ENCODE results near the gene SERPINE3.

Gene SERPINE3

DNA sequence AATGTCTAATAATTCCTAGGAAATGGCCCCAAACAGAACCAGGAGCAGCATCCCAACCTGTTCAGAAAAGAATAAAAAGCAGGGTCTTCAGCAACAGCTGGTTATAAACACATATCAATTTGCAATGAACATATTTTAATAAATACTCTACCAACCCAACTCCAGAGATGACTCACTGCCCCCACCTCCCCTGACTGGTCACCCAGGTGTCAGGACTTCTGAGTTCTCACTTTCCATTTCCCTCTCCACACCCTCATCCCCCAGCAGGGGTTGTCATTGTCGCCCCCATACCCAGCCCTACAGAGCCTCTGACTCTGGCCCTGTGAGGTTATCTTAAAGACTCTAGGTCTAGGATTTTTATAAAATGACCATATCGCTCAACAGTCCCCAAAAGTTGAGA, 6.9 kb downstream of the SERPINE3 start:
- no peak overlapping the region for H3K4me3 ChIP-seq (ENCODE audit: low read length)
- TF ChIP-seq, protein P1, sequence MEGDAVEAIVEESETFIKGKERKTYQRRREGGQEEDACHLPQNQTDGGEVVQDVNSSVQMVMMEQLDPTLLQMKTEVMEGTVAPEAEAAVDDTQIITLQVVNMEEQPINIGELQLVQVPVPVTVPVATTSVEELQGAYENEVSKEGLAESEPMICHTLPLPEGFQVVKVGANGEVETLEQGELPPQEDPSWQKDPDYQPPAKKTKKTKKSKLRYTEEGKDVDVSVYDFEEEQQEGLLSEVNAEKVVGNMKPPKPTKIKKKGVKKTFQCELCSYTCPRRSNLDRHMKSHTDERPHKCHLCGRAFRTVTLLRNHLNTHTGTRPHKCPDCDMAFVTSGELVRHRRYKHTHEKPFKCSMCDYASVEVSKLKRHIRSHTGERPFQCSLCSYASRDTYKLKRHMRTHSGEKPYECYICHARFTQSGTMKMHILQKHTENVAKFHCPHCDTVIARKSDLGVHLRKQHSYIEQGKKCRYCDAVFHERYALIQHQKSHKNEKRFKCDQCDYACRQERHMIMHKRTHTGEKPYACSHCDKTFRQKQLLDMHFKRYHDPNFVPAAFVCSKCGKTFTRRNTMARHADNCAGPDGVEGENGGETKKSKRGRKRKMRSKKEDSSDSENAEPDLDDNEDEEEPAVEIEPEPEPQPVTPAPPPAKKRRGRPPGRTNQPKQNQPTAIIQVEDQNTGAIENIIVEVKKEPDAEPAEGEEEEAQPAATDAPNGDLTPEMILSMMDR (conservative IDR thresholded peaks at IDR 0.05; ENCODE audit: low read depth, low read length), result no peak
- DNase-seq (ENCODE audit: low read depth), result no peak

GRCh38 chr13:51347099-51347498, 7.6 kb downstream of the SERPINE3 start:
- TF ChIP-seq, protein P1 (conservative IDR thresholded peaks at IDR 0.05; ENCODE audit: low read depth, low read length), result no peak
- no peak overlapping the region for H3K4me3 ChIP-seq (ENCODE audit: low read length)
- no peak for DNase-seq (ENCODE audit: low read depth)

- H3K4me3 ChIP-seq (ENCODE audit: low read length), result no peak overlapping the region
- no peak for DNase-seq (ENCODE audit: low read depth)
- TF ChIP-seq, protein P1 (conservative IDR thresholded peaks at IDR 0.05; ENCODE audit: low read depth, low read length), result no peak
These were observed 8.8 kb downstream of the SERPINE3 start for GRCh38 chr13:51348069-51348967.

DNA sequence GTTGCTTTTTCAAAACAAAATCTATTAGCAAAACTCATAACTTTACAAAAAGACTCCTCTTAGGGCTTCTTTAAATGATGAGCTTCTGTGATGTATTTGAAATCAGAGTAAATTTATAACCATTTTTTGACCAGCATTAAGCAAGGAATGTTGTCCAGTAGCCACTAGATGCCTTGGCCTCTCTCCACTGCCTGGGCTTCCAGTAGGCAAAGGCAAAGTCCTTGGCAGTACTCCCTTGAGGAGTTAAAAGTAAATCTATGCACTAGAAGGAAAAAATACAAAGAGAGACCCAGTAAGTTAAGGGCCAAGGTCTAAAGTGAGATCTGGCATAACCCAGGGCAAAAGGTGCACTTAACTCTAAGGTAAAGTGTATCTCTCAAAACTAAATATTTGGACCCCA, 9.5 kb downstream of the SERPINE3 start:
- no peak overlapping the region for H3K4me3 ChIP-seq (ENCODE audit: low read length)
- DNase-seq (ENCODE audit: low read depth), result no peak
- TF ChIP-seq, protein P1 (conservative IDR thresholded peaks at IDR 0.05; ENCODE audit: low read depth, low read length), result no peak

- no peak for DNase-seq (ENCODE audit: low read depth)
- TF ChIP-seq, protein P1 (conservative IDR thresholded peaks at IDR 0.05; ENCODE audit: low read depth, low read length), result no peak
- H3K4me3 ChIP-seq (ENCODE audit: low read length), result no peak overlapping the region
These were observed 15.7 kb downstream of the SERPINE3 start for GRCh38 chr13:51355217-51355616.

DNA sequence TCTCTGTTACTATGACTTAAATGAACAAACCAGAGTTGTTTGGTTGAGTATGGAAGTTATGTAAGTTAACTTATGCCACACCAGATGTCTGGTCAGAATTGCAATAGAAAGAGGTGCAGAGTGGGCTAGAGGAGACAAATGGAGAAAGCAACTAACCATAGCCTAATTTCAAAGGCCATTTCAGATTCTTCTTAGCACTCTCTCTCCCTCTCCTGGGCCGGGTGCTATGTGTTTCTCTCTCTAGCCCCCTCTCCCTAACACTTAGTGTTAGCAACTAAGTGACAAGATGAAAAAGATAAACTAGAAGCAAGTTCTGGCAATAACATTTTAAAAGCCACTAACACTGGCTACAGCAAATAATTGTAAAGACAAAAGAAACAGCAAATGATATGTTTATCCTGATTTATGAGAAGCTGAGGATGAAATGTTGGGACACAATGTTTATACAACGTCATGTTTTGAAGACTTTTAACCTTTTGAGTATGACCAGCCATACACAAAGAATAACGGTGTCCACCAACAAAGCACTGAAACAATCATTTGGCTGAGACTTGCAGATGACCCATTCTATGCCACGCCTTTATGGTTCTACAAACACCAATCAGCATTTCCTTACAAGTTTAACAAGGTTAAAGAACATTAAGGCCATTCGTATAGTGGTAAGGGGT, 18.6 kb downstream of the SERPINE3 start:
- TF ChIP-seq, protein P1 (conservative IDR thresholded peaks at IDR 0.05; ENCODE audit: low read depth, low read length), result no peak
- H3K4me3 ChIP-seq (ENCODE audit: low read length), result no peak overlapping the region
- no peak for DNase-seq (ENCODE audit: low read depth)
